HCT116 (cell line): ENCODE results near the gene CEP131. TPM values are rescaled to one million over a fixed set of nuclear protein-coding genes. Genes with fewer than 3 reads are reported as not detected.

Experiments used
- ATAC-seq: fragments of 200-7000 bp; cut with Tn5 transposase; 2 replicates; pipeline ENCODE4 v1.9.1; 2020; ENCODE audit warnings: mild to moderate bottlenecking, moderate library complexity
- BruUV-seq: library from RNA; stranded (reverse); fragments of 400-500 nt; replicated peaks from 2 replicates; lab custom pipeline; 2021; lab: Mats Ljungman, UMichigan
- CTCF ChIA-PET: fragments of 300-600 bp; sonication (Branson Sonifier 250); formaldehyde crosslinking; loops from one replicate; lab custom pipeline; 2021; ENCODE audit warnings: antibody characterized with exemption; lab: Charles Lee
- POLR2A ChIA-PET: fragments of 300-600, 350-600 bp; sonication (Branson Sonifier 250); formaldehyde crosslinking; loops from one replicate; lab custom pipeline; 2021; ENCODE audit warnings: antibody characterized with exemption; lab: Charles Lee
- RAD21 ChIA-PET, 2 experiments: fragments of 300-600 bp; sonication (Branson Sonifier 250); formaldehyde crosslinking; loops; one replicate each; lab custom pipeline; 2023; ENCODE audit warnings: low total read pairs in 2 of 2; ENCODE audit not compliant: uncharacterized antibody in 2 of 2, unreplicated experiment in 2 of 2, low non-redundant PET in 1 of 2; lab: Charles Lee
- DNase-seq: peaks from one replicate; pipeline ENCODE4 v3.0.0-alpha.2; 2010; ENCODE audit warnings: low read depth, low spot score
- H2AFZ ChIP-seq: fragments of 200-600 bp; shearing (Covaris generic), sonication (generic); 2 replicates; pipeline ENCODE4 v1.6.1; 2017; ENCODE audit warnings: low read depth, mixed run types, mixed read lengths, antibody characterized with exemption, low read length; ENCODE audit not compliant: poor library complexity, severe bottlenecking
- H3K27ac ChIP-seq: 2 replicates; pipeline ENCODE4 v1.5.1; 2012; ENCODE audit warnings: low read depth, low read length
- H3K27me3 ChIP-seq: fragments of 200-600 bp; sonication (generic); 2 replicates; pipeline ENCODE4 v1.6.1; 2016; ENCODE audit warnings: mixed run types, low read length, mixed read lengths; ENCODE audit not compliant: insufficient read depth
- H3K36me3 ChIP-seq, 2 experiments: fragments of 200-500 bp in 1 of 2; fragments of 200-600 bp in 1 of 2; sonication (Bioruptor generic) in 1 of 2; sonication (generic) in 1 of 2; 2 replicates each; pipeline versions ENCODE4 v1.5.1 to v1.6.1; 2014 to 2016; ENCODE audit warnings: low read length in 2 of 2, inconsistent platforms in 1 of 2, mixed read lengths in 1 of 2, mixed run types in 1 of 2; ENCODE audit not compliant: insufficient read depth in 2 of 2, control insufficient read depth in 1 of 2
- H3K4me1 ChIP-seq, 2 experiments: fragments of 200-600 bp in 1 of 2; sonication (generic) in 1 of 2; 2 replicates each; pipeline versions ENCODE4 v1.5.1 to v1.6.1; 2012 to 2017; ENCODE audit warnings: low read length in 2 of 2, inconsistent platforms in 1 of 2, mild to moderate bottlenecking in 1 of 2, mixed read lengths in 1 of 2, mixed run types in 1 of 2, moderate library complexity in 1 of 2; ENCODE audit not compliant: insufficient read depth in 2 of 2, control insufficient read depth in 1 of 2
- H3K4me2 ChIP-seq: fragments of 200-600 bp; sonication (generic); 2 replicates; pipeline ENCODE4 v1.6.1; 2017; ENCODE audit warnings: mixed run types, low read length, mixed read lengths
- H3K4me3 ChIP-seq, 2 experiments: fragments of 200-600 bp in 1 of 2; sonication (generic) in 1 of 2; replicated peaks in 1 of 2; 2 replicates each; pipeline ENCODE4 v1.5.1; 2011 to 2016; ENCODE audit warnings: low read length in 2 of 2, control low read depth in 1 of 2, low read depth in 1 of 2, mild to moderate bottlenecking in 1 of 2, mixed read lengths in 1 of 2, mixed run types in 1 of 2
- H3K79me2 ChIP-seq: fragments of 200-600 bp; sonication (generic); 2 replicates; pipeline ENCODE4 v1.6.1; 2017; ENCODE audit warnings: mild to moderate bottlenecking, mixed run types, low read length, moderate library complexity, mixed read lengths; ENCODE audit not compliant: insufficient read depth
- H3K9ac ChIP-seq: fragments of 200-600 bp; sonication (generic); 2 replicates; pipeline ENCODE4 v1.6.1; 2016; ENCODE audit warnings: low read length, mixed read lengths
- H3K9me2 ChIP-seq: fragments of 200-600 bp; sonication (generic), shearing (Covaris generic); 2 replicates; pipeline ENCODE4 v1.6.1; 2017; ENCODE audit warnings: mixed run types, mild to moderate bottlenecking, moderate library complexity; ENCODE audit not compliant: insufficient read depth
- H3K9me3 ChIP-seq, 2 experiments: fragments of 200-500 bp in 1 of 2; fragments of 200-600 bp in 1 of 2; sonication (Bioruptor generic) in 1 of 2; sonication (generic) in 1 of 2; 2 replicates each; pipeline ENCODE4 v1.6.1; 2014 to 2017; ENCODE audit warnings: low read length in 2 of 2, mixed read lengths in 2 of 2, inconsistent platforms in 1 of 2, low read depth in 1 of 2, mild to moderate bottlenecking in 1 of 2, mixed run types in 1 of 2, moderate library complexity in 1 of 2; ENCODE audit not compliant: control insufficient read depth in 1 of 2, insufficient read depth in 1 of 2
- H4K20me1 ChIP-seq: fragments of 200-600 bp; sonication (generic), shearing (Covaris generic); 2 replicates; pipeline ENCODE4 v1.6.1; 2017; ENCODE audit warnings: mixed run types, mild to moderate bottlenecking, moderate library complexity; ENCODE audit not compliant: insufficient read depth
- ATF3 ChIP-seq: IDR thresholded peaks from 2 replicates; pipeline ENCODE4 v1.6.1; 2012
- CBX3 ChIP-seq: IDR thresholded peaks from 2 replicates; pipeline ENCODE4 v1.6.1; 2012; ENCODE audit warnings: low read depth
- CEBPB ChIP-seq: IDR thresholded peaks from 2 replicates; pipeline ENCODE4 v1.6.1; 2012; ENCODE audit warnings: low read depth
- CTCF ChIP-seq, 3 experiments: fragments of 200-600 bp in 1 of 3; sonication (generic) in 1 of 3; IDR thresholded peaks in 2 of 3; conservative IDR thresholded peaks in 1 of 3; 2 replicates each; pipeline ENCODE4 v1.5.1; 2012 to 2017; ENCODE audit warnings: low read depth in 2 of 3, low read length in 2 of 3, antibody characterized with exemption in 1 of 3, borderline replicate concordance in 1 of 3, control low read depth in 1 of 3, mild to moderate bottlenecking in 1 of 3, mixed read lengths in 1 of 3, mixed run types in 1 of 3, moderate library complexity in 1 of 3; ENCODE audit not compliant: insufficient read depth in 1 of 3
- EGR1 ChIP-seq: IDR thresholded peaks from 2 replicates; pipeline ENCODE4 v1.6.1; 2012; ENCODE audit warnings: low read depth
- ELF1 ChIP-seq: IDR thresholded peaks from 2 replicates; pipeline ENCODE4 v1.6.1; 2012; ENCODE audit warnings: low read depth, borderline replicate concordance
- EZH2 ChIP-seq: fragments of 200-600 bp; sonication (generic); IDR thresholded peaks from 2 replicates; pipeline ENCODE4 v1.6.1; 2017; ENCODE audit warnings: antibody characterized with exemption, mixed run types
- EZH2phosphoT487 ChIP-seq: fragments of 200-600 bp; IDR thresholded peaks from 2 replicates; pipeline ENCODE4 v1.6.1; 2018; ENCODE audit warnings: antibody characterized with exemption, borderline replicate concordance
- FOSL1 ChIP-seq: IDR thresholded peaks from 2 replicates; pipeline ENCODE4 v1.6.1; 2012; ENCODE audit warnings: low read depth
- JUND ChIP-seq: IDR thresholded peaks from 2 replicates; pipeline ENCODE4 v1.6.1; 2012
- MAX ChIP-seq: IDR thresholded peaks from 2 replicates; pipeline ENCODE4 v1.6.1; 2012
- POLR2AphosphoS5 ChIP-seq: IDR thresholded peaks from 2 replicates; pipeline ENCODE4 v1.6.1; 2011; ENCODE audit warnings: mild to moderate bottlenecking, low read depth, low read length, moderate library complexity
- RAD21 ChIP-seq: IDR thresholded peaks from 2 replicates; pipeline ENCODE4 v1.6.1; 2012; ENCODE audit warnings: low read depth, mild to moderate bottlenecking
- SIN3A ChIP-seq: IDR thresholded peaks from 2 replicates; pipeline ENCODE4 v1.6.1; 2012; ENCODE audit warnings: low read depth
- SRF ChIP-seq: IDR thresholded peaks from 2 replicates; pipeline ENCODE4 v1.6.1; 2012; ENCODE audit warnings: low read depth
- TCF7L2 ChIP-seq: IDR thresholded peaks from 2 replicates; pipeline ENCODE4 v1.7.0; 2011; ENCODE audit warnings: borderline replicate concordance, inconsistent platforms; ENCODE audit not compliant: insufficient read depth, insufficient read length; ENCODE audit errors: extremely low read depth
- YY1 ChIP-seq: IDR thresholded peaks from 2 replicates; pipeline ENCODE4 v1.6.1; 2011; ENCODE audit warnings: low read length, low read depth, moderate library complexity, mild to moderate bottlenecking; ENCODE audit not compliant: insufficient replicate concordance; ENCODE audit errors: extremely low read depth
- ZFX ChIP-seq: fragments of 450-650 bp; IDR thresholded peaks from 2 replicates; pipeline ENCODE4 v1.6.1; 2017
- ZNF274 ChIP-seq: fragments of 200-500 bp; sonication (Bioruptor generic); IDR thresholded peaks from 2 replicates; pipeline ENCODE4 v1.6.1; 2014; ENCODE audit warnings: mild to moderate bottlenecking, low read depth, low read length, inconsistent platforms
- intact Hi-C: fragments of 100-400 bp; cut with micrococcal nuclease; formaldehyde crosslinking; loops from 2 replicates; pipeline ENCODE4 v1.10.0; 2022
- total RNA-seq: library from RNA; stranded (reverse); gene quantifications from one replicate; pipeline ENCODE4 v1.2.1, GENCODE V29; 2021; ENCODE audit not compliant: unreplicated experiment

CEP131 gene
- total RNA-seq, 1 experiment from 2014 or later, result 30.2 TPM

GRCh38 chr17:81253358-81254131 lies 30.8 kb upstream of the CEP131 start:
- no peak for DNase-seq
- H3K79me2 ChIP-seq, result peaks cover 9% of the 10 kb centered on the region; the same call in 1 of the 2 replicates
- no peaks in the 10 kb centered on the region for H3K9me2 ChIP-seq
- no peaks in the 10 kb centered on the region for H3K4me1 ChIP-seq
- H3K27me3 ChIP-seq, result no peaks in the 10 kb centered on the region
- no peak overlapping the region for H3K4me3 ChIP-seq
- peaks cover 0 to 12% of the 10 kb centered on the region in 2 experiments; a peak in 1 of 4 replicates for H3K9me3 ChIP-seq
- ATAC-seq, result peak; percentile 66
- intact Hi-C loops, result loop anchor here (1.0 kb wide), 3 partner anchors 218 to 348 kb away; no protein-coding TSS in a partner anchor
- no TSS peak for BruUV-seq
- H3K4me2 ChIP-seq, result no peak overlapping the region
- H3K27ac ChIP-seq, result no peak overlapping the region
- peaks cover 24 to 34% of the 10 kb centered on the region in 2 experiments; a peak in 3 of 4 replicates for H3K36me3 ChIP-seq
- H4K20me1 ChIP-seq, result no peaks in the 10 kb centered on the region
- RAD21 ChIA-PET, result interaction anchor here (0.9 to 1.0 kb wide), 2 partner anchors 219 kb away, joined by 3 to 4 read pairs; no protein-coding TSS in a partner anchor
- CTCF ChIA-PET, result interaction anchor here (0.6 to 3.0 kb wide), 3 partner anchors 31 to 231 kb away, joined by 3 to 17 read pairs (median 5); partner anchors contain the start of gene CEP131
- H3K9ac ChIP-seq, result no peak overlapping the region
- H2AFZ ChIP-seq, result no peak overlapping the region
- peak; percentile 69 to 95 (median 74) for TF ChIP-seq CTCF (IDR thresholded peaks at IDR 0.05 in 2 of 3, conservative IDR thresholded peaks at IDR 0.05 in 1 of 3; ENCODE audit: borderline replicate concordance in 1 of 3, insufficient read depth in 1 of 3, low read depth in 2 of 3, low read length in 2 of 3)
- no peak for TF ChIP-seq ATF3
- no peak for TF ChIP-seq CBX3
- no peak for TF ChIP-seq FOSL1
- TF ChIP-seq ZFX, result no peak
- TF ChIP-seq POLR2AphosphoS5, result 0 out of 2 replicates have a peak, but pooled peaks have one; percentile 8
- TF ChIP-seq EZH2, result no peak
- TF ChIP-seq ELF1, result no peak
- no peak for TF ChIP-seq ZNF274
- no peak for TF ChIP-seq CEBPB
- TF ChIP-seq MAX, result no peak
- no peak for TF ChIP-seq EGR1
- no peak for TF ChIP-seq JUND
- no peak for TF ChIP-seq SIN3A
- TF ChIP-seq SRF, result no peak
- TF ChIP-seq TCF7L2, result no peak
- peak; percentile 93 for TF ChIP-seq RAD21
- TF ChIP-seq YY1, result no peak
- no peak for TF ChIP-seq EZH2phosphoT487
- POLR2A ChIA-PET, result interaction anchor here (1.2 to 1.7 kb wide), 2 partner anchors 219 kb away, joined by 4 to 5 read pairs; no protein-coding TSS in a partner anchor
